Mesothelial cell of epicardium (in vitro differentiated cells): ENCODE measurements around the gene HES2. TPM values are rescaled to one million over a fixed set of nuclear protein-coding genes. Genes with fewer than 3 reads are reported as not detected.
"Not testable (repeated sequence)": the region's sequence is repeated elsewhere in the genome, so short reads cannot be mapped to it uniquely, and the experiment has no call there.

Source experiments
- DNase-seq, 2 experiments: peaks; one replicate each; pipeline ENCODE4 v3.0.0; 2021; ENCODE audit warnings: low spot score in 2 of 2; ENCODE audit not compliant: unreplicated experiment in 2 of 2
- H3K27ac Mint-ChIP-seq: 2 replicates; pipeline ENCODE4 v1.8.0; 2021; ENCODE audit warnings: mixed read lengths
- H3K27me3 Mint-ChIP-seq: 2 replicates; pipeline ENCODE4 v1.8.0; 2021; ENCODE audit warnings: low read depth, mixed read lengths
- H3K36me3 Mint-ChIP-seq: 2 replicates; pipeline ENCODE4 v1.8.0; 2021; ENCODE audit warnings: mixed read lengths
- H3K4me1 Mint-ChIP-seq: 2 replicates; pipeline ENCODE4 v1.8.0; 2021; ENCODE audit warnings: mixed read lengths
- H3K4me3 Mint-ChIP-seq: 2 replicates; pipeline ENCODE4 v1.8.0; 2021; ENCODE audit warnings: mild to moderate bottlenecking, moderate library complexity, mixed read lengths
- H3K9me3 Mint-ChIP-seq: 2 replicates; pipeline ENCODE4 v1.8.0; 2021; ENCODE audit warnings: mixed read lengths
- CTCF ChIP-seq: fragments of 200-600 bp; sonication (generic); IDR thresholded peaks from one replicate; pipeline ENCODE4 v1.5.0; 2021; ENCODE audit warnings: antibody characterized with exemption; ENCODE audit not compliant: unreplicated experiment
- total RNA-seq: library from RNA; stranded (reverse); gene quantifications from 3 replicates; pipeline ENCODE4 v1.2.1, GENCODE V29; 2021

HES2 gene
- total RNA-seq, 1 donor from 2014 or later, result 0.98 TPM

DNA sequence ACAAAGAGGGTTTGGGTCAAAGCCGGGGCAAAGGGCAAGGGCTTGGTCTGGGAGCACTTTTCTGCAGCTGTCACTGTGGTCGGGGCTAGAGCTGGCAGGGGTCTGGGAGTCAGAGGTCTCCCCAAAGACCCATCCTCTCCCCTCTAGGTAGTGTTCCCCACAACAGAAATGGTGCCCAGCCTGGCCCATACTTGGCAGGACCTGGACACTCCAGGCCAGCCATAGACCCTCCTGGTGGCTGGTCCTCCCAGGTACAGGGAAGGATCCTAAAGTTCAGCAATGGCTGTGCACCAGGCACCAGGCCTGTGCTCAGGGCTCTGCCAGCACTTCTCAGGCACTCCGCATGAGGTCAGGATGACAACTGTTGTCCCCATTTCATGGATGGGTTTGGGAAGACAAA, 15.8 kb upstream of the HES2 start:
- H3K27me3 Mint-ChIP-seq, result peaks cover 30% of the 10 kb centered on the region
- no peak overlapping the region for H3K27ac Mint-ChIP-seq

GRCh38 chr1:6435129-6435528, 15.4 kb upstream of the HES2 start:
- no peak for DNase-seq
- Mint-ChIP-seq H3K27ac (no peak overlapping the region), H3K9me3 (no peaks in the 10 kb centered on the region), H3K4me3 (no peak overlapping the region), H3K36me3 (no peaks in the 10 kb centered on the region), H3K27me3 (peaks cover 34% of the 10 kb centered on the region), H3K4me1 (peaks cover 6% of the 10 kb centered on the region)
- no peak for TF ChIP-seq CTCF

More for the DNA sequence above, 15.8 kb upstream of the HES2 start:
- Mint-ChIP-seq H3K9me3 (no peaks in the 10 kb centered on the region), H3K36me3 (no peaks in the 10 kb centered on the region), H3K4me1 (peaks cover 2% of the 10 kb centered on the region), H3K4me3 (no peak overlapping the region)
- no peak for DNase-seq
- TF ChIP-seq CTCF, result no peak

GRCh38 chr1:6434186-6434585, 14.5 kb upstream of the HES2 start:
- H3K27ac Mint-ChIP-seq, result no peak overlapping the region
- no peak for DNase-seq
- H3K36me3 Mint-ChIP-seq, result no peaks in the 10 kb centered on the region
- H3K27me3 Mint-ChIP-seq, result peaks cover 36% of the 10 kb centered on the region
- no peak for TF ChIP-seq CTCF
- peaks cover 8% of the 10 kb centered on the region for H3K4me1 Mint-ChIP-seq
- no peaks in the 10 kb centered on the region for H3K9me3 Mint-ChIP-seq
- H3K4me3 Mint-ChIP-seq, result no peak overlapping the region

DNA sequence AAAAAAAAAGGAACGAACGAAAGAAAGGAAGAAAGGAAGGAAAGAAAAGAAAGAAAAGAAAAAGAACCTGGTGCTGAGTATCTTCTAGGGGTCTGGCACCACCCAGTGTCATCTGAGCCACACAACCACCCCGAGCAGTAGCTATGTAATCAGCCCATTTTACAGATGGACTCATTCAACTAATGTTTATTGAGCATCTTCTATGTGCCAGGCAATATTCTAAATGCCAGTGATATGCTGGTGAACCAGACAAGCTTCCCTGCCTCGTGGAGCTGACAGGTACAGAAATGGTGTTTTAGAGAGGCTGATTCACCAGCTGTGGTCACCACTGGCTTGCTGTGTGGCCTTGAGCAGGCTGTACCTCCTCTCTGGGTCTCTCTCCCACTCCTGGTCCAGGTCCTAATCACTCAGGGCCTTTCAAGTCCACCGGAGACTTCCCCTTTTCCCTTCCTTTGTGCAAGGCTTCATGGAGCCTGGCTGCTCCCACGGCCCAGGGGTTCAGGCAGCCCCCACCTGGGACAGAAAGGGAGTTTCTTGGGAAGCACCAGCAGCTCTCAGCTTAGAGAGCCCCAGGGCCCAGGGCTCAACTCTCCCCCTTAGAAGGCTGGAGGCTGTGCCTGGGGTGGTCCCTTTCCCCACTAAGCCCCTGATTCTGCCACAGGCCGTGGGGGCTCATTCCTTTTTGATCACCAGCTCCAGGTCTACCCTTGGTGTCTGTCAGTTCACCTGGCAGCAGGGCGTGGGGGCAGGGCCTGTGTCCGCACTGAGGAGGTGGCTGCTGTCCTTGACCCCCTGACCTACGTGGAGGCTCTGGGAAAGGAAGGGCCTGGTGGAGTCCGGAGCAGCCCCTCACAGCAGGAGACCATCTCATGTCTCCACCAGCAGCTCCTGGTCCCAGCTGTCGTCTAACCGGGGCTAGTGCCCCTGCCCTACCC, 12.2 kb upstream of the HES2 start:
- H3K36me3 Mint-ChIP-seq, DNase-seq, H3K4me3 Mint-ChIP-seq, H3K4me1 Mint-ChIP-seq, H3K9me3 Mint-ChIP-seq, H3K27ac Mint-ChIP-seq: not testable (repeated sequence)
- H3K27me3 Mint-ChIP-seq, result peaks cover 45% of the 10 kb centered on the region

- peaks cover 65% of the 10 kb centered on the region for H3K27me3 Mint-ChIP-seq
- H3K36me3 Mint-ChIP-seq, H3K4me1 Mint-ChIP-seq, DNase-seq, H3K4me3 Mint-ChIP-seq, H3K27ac Mint-ChIP-seq, H3K9me3 Mint-ChIP-seq: not testable (repeated sequence)
Observed at GRCh38 chr1:6429660-6430411, 10.1 kb upstream of the HES2 start.

DNA sequence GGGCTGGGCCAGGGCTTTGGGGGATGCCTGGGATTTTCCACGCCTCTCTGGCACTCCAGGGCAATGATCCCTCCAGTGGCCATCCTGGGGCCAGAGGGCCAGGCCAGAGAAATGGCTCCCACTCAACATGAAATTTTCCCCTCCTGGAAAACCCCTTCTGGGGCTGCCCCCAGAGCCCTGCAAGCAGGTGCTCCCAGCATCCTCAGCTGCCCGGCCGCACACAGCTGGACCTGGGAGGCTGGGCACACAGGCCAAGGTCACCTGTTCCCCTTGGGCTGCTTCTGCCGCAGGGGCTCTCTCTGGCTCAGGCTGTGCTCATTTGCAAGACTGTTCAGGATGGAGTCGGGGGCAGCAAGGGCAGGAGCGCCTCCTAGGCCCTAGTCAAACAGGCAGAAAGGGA, 8.7 kb upstream of the HES2 start:
- not testable (repeated sequence) for H3K4me3 Mint-ChIP-seq, H3K36me3 Mint-ChIP-seq, H3K27ac Mint-ChIP-seq, H3K9me3 Mint-ChIP-seq, DNase-seq
- Mint-ChIP-seq H3K4me1 (peaks cover 13% of the 10 kb centered on the region), H3K27me3 (peaks cover 66% of the 10 kb centered on the region)
